Stimulated activated CD4-positive, alpha-beta T cell treated with anti-CD3 and anti-CD28 coated beads, Interleukin-15, amount 100 ng/mL, for 48 hours (primary cell): ENCODE results near the gene TCOF1.

ENCODE experiments used
- DNase-seq, 2 donors: peaks; one replicate each; pipeline ENCODE4 v3.0.0-alpha.2; 2020; ENCODE audit warnings: low read depth in 2 of 2

Gene TCOF1, protein sequence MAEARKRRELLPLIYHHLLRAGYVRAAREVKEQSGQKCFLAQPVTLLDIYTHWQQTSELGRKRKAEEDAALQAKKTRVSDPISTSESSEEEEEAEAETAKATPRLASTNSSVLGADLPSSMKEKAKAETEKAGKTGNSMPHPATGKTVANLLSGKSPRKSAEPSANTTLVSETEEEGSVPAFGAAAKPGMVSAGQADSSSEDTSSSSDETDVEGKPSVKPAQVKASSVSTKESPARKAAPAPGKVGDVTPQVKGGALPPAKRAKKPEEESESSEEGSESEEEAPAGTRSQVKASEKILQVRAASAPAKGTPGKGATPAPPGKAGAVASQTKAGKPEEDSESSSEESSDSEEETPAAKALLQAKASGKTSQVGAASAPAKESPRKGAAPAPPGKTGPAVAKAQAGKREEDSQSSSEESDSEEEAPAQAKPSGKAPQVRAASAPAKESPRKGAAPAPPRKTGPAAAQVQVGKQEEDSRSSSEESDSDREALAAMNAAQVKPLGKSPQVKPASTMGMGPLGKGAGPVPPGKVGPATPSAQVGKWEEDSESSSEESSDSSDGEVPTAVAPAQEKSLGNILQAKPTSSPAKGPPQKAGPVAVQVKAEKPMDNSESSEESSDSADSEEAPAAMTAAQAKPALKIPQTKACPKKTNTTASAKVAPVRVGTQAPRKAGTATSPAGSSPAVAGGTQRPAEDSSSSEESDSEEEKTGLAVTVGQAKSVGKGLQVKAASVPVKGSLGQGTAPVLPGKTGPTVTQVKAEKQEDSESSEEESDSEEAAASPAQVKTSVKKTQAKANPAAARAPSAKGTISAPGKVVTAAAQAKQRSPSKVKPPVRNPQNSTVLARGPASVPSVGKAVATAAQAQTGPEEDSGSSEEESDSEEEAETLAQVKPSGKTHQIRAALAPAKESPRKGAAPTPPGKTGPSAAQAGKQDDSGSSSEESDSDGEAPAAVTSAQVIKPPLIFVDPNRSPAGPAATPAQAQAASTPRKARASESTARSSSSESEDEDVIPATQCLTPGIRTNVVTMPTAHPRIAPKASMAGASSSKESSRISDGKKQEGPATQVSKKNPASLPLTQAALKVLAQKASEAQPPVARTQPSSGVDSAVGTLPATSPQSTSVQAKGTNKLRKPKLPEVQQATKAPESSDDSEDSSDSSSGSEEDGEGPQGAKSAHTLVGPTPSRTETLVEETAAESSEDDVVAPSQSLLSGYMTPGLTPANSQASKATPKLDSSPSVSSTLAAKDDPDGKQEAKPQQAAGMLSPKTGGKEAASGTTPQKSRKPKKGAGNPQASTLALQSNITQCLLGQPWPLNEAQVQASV (N-terminal part only)

DNA sequence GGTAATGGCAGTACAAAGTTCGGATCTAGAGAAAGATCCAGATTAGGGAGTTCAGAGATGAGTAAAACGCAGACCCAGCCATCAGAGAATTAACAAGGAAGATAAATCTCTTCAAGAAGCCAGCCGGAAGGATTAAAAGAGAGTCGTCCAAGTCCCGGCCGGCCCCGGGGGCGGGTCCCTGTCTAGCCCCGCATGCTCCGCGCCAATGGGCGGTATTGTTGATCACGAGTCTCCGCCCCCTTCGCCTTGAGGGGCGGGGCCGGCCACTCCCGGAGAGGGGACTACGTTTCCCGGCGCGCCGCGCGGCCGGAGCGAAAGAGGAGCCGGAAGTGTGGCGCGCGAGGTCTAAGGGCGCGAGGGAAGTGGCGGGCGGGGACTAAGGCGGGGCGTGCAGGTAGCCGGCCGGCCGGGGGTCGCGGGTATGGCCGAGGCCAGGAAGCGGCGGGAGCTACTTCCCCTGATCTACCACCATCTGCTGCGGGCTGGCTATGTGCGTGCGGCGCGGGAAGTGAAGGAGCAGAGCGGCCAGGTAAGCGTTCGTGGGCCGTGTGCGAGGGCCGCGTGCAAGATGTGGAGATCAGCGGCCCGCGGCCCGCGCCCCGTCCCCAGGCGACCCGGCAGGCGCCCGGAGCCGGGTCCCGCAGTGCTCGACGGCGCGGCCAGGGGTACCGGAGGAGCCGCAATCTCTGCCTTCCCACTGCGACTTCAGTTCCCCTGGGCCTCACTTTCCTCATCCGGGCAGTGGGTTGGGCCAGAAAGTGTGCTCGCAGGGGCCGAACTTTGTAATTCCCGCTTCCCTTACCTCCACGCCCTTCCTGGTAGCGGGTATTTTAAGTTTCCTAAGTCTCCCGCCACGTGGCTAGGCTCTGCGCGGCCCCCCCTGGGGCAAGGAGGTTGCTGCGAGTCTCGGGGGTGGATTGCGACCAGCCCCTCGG lies at the start of gene TCOF1:
Gene TCOF1, plus strand, starts transcription at position 372 of the 935 bp plus-strand sequence. Its CDS starts 50 bp downstream, at position 422.
- peak; percentile 93 to 98 for DNase-seq

DNA sequence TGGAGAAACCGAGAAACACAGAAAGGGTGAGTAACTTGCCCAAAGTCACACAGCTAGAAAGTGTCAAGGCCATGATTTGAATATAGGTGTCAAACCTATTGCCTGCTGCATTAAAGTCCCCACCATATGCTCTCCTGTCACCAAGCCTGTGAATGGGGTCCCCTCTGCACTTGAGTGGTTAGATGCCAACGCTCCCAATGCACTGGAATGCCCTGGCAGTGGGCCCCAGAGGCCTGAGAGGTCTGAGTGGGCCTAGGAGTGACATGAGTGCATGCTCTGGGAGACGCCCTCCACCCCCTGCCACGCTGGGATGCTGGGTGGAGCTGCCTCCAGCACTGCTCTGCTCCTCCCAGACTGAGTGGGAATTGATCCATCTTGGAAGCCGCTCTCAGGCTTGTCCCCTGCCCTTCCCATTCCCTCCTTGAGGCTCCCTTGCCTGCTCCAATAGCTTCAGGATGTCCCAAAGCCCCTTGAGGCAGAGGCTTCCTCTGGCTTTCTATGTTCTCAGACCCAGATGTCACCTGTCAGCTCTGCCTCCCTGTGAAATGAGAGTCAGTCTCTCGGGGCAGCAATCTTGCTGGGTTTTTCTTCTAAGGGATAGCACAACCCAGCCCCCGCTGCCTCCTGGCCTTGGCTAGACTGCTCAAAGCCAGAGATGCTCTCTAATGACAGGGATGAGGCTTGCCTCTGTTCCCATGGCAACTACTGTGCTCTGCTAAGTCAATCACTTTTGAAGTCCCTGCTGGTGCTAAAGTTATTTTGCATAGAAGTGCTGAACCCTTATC lies 48.2 kb upstream of the TCOF1 start:
- DNase-seq = no peak

DNA sequence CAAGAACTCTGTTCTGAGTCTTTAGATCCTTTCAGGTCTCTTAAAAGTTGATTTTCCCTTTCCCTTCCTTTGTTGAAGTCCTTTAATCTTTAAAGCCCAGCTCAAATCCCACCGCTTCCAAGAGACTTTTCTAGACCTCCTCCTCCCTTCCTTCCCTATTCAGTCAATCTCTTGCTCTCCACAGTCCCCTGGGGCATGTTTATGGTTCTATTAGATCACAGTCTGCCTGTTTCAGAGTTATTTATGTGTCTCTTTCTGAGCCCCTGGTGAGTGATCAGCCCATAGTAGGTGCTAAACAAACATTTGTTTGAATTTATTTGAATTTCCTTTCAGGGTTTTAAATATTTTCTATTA lies 47.6 kb upstream of the TCOF1 start:
- DNase-seq = no peak

DNA sequence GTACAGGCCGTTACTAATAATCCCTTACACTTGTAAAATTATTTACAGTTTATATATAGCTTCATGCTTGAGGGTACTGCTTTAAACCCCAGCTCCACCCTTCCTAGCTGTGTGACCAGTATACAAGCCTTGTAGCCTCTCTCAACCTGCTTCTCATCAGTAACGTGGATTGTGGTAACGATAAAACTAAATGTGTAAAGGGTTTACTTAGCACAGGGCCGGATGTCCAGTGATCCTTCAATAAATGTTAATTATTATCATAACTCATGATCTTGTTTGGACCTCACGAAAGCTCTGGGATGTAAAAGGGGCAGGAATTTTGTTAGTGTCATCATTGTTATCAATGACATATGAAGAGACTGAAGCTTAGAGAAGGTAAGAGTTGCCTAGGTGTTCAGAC lies 47.3 kb upstream of the TCOF1 start:
- no peak for DNase-seq

DNA sequence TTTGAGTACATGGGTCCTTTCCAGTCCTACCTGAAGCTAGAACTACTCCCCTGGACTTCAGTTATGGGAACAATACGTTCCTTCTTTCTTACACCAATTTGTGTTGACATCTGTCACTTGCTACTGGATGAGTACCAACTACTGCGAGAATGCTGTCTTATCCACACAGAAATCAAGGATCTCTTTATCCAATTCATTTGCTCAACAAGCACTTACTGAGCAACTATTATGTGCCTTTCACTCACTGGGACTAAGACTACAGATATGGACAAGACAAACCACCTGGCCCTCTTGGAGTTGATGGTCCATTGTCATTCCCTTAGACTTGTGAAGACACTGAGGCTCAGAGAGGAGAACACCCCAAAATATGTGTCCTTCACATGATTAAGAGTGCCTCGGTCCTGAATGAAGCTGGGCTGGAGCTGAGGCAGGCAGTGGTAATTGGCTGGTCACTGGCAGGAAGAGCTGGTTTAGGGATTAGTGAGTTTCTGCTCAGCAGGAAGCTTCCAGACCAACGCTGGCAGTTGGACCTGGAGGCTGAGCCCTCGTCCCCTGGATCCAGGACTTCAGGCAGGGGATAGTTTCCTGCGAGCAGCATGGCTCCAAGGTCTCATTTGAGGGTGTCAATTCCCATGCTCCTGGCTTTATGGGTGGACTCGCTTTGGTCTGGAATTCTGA lies 46.3 kb upstream of the TCOF1 start:
- DNase-seq = no peak

DNA sequence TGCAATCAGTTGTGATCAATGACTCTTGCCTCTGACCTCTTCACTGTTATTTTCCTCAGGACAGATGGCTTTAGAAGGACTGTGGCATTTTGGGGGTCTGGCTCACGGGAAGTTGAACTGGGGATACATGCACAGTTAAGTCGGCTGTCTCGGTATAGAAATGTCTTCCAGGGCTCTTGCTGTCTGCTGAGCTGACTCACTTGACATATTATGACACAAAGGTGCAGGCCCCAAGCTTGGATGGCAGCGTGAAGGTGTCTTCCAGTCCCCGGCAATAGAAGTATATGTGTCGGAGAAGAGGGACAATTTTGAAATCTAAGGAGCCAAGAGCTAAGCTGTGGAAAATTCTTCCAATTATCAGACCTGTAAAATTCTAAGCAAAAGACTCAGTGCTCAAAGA lies 45.0 kb upstream of the TCOF1 start:
- no peak for DNase-seq

DNA sequence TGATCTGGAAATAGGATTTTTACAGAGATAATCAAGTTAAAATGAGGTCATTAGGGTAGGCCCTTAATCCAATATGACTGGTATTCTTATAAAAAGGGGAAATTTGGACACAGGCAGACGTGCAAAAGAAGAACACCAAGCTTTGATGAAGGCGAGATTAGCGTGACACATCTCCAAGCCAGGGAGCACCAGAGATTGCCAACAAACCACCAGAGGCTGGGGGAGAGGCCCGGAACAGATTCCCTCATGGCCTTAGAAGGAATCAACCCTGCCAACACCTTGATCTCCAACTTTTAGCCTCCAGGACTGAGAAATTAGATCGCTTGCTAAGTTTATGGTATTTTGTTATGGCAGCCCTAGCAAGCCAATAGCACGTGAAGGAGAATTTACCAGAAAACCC lies 44.0 kb upstream of the TCOF1 start:
- DNase-seq = no peak

DNA sequence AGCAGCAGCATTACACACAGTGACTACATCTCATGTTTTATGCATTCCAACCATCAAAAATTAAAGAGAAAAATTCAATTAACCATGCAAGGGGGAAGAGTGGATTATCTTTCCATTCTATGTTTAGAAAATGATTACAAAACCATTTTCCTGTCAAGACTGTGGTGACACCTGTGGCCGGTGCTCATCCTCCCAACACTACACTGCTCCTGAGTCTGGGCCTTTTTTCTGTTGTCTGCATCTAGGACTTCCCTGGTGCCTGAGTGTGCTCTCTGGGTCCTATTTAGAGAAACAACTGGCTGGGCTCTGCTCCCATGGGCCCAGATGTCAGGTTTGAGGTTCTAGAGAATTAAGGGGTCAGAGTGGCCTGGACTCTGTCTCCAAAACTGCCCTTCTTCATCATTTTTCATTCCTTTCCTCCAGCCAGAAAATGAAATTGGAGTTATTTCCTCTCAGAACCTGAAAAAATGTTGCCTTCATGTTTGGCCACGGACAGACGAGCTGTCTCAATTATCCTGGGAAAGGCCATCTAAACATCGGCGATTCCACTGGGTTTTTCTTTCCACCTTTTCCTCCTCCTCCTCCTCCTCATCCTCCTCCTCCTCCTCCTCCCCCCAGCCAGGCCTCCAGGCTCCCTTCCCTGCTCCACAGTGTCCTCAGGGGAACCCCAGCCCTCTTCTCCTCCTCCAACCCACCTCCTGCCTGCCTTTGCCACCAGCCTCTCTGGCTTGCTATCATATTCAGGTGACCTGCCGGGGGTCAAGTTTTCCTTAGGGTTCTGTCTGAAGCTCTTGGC lies 43.4 kb upstream of the TCOF1 start:
- DNase-seq = no peak

DNA sequence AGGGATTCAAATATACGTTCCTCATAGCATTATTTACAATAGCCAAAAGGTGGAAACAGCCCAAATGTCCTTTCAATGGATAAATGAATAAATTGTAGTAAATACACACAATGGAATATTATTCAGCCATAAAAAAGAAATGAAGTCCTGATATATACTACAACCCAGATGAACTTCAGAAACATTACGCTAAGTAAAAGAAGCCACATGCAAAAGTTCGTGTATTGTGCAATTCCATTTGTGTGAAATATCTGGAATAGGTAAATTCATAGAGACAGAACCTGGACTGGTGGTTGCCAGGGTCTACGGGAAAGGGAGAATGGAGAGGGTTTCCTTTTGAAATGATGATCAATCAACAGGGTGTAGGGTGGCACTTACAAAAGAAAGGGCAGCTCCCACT lies 42.3 kb upstream of the TCOF1 start:
- no peak for DNase-seq

DNA sequence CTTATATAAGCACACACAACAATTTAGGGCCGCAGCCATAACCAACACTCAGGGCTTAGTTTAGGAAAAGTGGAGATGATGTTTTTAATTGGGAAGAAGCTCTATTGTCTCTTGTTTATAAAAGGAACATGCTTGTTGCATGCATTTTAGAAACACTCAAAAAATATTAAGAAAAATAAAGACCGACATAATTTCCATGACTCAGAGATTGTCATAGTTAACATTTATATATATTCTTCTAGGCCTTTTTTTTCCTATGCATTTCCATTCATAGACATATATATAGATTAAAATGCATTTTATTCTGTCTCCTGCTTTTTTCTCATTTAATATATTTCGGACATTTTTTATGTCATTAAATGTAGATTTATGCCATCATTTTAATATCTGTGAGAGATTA lies 41.2 kb upstream of the TCOF1 start:
- DNase-seq = no peak

DNA sequence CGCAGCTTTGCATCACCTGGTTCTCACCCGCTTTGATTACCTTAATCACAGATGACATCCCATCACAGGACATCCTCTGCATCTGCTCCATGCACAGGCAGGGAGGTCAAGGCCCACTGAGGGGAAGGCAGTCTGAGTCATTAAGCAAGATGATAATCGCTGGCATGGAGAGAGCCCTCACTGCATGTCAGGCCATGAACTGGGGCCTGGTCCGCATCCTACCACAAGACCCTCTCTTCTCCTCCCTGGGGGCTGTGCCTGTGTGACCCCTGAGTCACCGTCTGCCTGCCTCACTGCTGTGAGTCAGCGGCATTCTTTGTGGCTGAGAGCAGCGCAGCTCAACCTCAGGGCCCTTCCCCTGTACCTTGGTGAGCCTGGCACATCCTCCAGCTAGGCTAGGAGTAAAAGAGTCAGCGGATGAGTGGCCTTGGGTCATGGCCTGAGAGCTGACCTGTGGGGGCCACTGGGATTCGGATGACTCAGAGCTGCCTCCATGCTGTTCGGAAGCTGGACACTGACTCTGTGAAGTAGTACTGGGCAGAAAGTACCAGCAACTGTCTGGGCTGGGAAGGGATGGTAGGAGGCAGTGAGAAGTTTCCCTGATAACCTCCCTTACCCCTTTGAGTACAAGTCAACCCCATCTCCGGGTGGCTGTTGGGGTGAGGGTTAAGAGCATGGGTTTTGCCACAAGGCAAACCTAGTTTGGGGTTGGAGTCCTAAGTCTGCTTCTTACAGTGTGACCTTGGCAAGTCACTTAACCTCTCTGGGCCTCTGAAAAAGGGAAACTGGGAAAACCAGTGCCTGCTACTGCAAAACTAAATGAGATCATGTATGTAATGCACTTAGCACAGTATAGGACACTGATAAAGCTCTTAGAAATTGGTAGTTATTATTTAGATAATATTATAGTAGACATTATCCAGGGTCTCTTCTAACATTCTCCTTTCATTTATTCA lies 40.2 kb upstream of the TCOF1 start:
- DNase-seq = peak in 1 of 2 donors; percentile 5

DNA sequence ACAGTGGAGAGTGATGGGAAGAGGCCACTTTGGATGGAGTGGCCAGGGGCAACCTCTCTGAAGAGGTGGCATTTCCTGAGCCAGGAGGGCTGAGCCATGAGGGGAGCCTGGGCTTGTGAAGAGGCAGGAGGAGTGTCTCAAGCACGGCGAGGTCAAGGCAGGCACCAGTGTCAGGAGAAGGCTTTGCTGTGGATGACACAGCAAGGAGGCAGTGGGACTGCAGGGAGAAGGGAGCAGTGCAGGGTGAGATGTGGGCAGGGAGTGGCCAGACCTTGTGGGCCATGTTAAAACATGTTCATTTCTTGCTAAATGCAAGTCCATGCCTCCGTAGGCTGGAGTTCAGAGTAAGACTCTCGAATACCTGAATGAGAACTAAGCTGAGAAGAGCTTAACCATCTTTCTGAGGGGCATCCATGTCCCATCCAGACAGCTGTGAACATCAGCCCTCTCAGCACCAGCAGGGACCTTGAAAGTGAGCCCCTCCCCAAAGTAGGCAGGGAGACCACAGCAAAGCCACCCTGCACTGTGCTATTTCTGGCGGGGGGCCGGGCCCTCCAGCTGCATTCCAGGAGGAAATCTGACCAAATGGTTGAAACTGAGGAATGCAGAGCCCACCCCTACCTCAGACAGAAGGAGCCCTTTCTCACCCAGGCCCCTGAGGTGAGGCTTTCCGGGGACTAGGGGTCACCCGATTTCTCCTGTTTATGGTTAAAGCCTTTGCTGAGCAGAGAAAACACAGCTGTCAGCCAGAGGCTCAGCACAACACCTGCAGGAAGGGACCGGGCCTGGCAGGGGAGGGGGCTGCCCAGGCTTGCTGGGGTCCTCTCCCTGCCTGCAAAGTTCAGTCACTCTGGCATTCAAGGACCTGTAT lies 38.6 kb upstream of the TCOF1 start:
- DNase-seq = no peak

DNA sequence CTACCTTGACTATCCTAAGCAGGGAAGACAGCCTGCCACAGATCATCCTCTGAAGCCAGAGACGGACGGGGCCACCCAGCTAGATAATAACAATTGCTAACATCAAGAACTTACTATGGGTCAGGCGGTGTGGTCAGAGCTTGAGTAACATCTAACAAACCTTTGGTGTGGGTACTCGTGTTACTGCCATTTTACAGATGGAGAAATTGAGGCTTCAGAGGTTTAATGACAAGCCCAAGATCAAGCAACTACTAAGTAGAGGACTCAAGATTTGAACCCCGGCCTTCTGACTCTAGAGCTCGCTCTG lies 38.1 kb upstream of the TCOF1 start:
- no peak for DNase-seq

DNA sequence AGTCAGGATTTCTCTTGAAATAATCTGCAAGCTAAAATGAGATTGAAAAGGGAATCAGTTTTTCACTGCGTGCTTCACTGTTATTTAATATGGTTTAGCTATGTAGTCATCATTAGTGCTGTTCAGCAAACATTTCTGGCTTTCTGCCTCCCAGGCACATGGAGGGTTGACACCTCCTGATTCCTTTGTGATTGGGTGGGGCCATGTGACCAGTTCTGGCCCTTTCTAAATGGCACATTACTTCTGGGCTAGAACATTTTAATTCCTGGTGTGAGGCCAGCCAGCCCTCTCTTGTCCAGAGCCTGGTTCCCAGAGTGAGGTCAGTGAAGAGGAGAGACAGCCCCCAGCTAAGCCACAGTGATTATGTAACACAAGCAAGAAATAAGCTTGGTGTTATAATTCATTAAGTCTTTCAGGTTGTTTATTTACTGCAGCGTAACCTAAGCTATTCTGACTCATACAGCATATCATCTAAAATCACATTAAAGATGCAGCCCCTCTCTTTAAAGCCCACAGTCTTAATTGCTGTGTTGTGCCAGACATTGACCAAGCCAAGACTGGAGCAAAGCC lies 37.4 kb upstream of the TCOF1 start:
- no peak for DNase-seq

DNA sequence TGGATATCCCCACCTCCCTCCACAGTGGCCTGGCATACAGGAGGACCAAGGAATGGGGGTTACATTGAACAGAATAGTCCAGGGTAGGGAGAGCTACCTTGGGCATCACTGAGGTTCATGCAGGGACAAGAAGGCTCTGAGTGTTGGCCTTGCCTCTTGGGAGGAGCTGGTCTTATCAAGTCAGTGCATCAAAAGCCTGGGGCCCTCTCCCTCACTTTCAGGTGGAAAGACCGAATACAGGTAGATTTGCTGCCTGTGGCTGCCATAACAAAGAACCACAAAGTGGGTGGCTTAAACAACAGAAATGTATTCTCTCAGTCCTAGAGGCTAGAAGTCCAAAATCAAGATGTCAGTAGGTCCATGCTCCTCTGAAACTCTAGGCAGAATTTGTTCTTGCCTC lies 36.3 kb upstream of the TCOF1 start:
- no peak for DNase-seq

DNA sequence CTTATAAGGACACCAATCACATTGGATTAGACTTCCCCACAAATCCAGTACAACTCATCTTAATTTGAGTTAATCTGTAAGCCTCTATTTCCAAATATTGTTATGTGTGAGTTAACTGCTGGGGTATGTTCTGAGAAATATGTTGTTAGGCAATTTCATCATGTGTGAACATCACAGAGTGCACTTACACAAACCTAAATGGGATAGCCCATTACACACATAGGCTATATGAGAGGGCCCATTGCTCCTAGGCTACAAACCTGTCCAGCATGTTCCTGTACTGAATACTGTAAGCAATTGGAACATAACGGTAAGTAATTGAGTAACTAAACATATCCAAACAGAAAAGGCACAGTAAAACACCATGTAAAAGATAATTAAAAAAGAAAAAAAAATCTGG lies 35.7 kb upstream of the TCOF1 start:
- DNase-seq = no peak

DNA sequence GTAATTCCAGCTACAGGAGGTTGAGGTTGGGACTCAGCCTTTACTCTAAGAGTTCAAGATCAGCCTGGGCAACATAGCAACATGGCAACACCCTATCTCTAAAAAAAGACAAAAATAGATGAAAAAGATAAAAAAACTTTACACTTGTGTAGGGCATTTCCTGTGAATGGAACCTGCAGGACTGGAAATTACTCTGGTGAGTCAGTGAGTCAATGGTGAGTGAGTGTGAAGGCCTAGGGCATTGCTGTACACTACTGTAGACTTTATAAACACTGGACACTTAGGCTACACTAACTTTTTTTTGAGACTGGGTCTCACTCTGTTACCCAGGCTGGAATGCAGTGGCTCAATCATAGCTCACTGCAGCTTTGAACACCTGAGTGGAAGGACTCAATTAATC lies 35.3 kb upstream of the TCOF1 start:
- DNase-seq = no peak
